Smooth muscle cell (in vitro differentiated cells): Measurements from ENCODE around the gene PCCA. TPM values are rescaled to one million over a fixed set of nuclear protein-coding genes. Genes with fewer than 3 reads are reported as not detected.

Experiments
- DNase-seq: peaks from one replicate; lab custom pipeline; 2025; ENCODE audit not compliant: unreplicated experiment; lab: John Stamatoyannopoulos, UW
- H2AFZ ChIP-seq: fragments of 200-600 bp; sonication (generic); 2 replicates; pipeline ENCODE4 v1.6.0; 2016; ENCODE audit warnings: antibody characterized with exemption, low read depth, mild to moderate bottlenecking
- H3F3A ChIP-seq: fragments of 200-600 bp; sonication (generic); 2 replicates; pipeline ENCODE4 v1.6.0; 2017; ENCODE audit warnings: antibody characterized with exemption, low read depth
- H3K27ac ChIP-seq: fragments of 200-600 bp; sonication (generic); 2 replicates; pipeline ENCODE4 v1.5.1; 2016; ENCODE audit warnings: low read depth, mild to moderate bottlenecking
- H3K27me3 ChIP-seq: fragments of 200-600 bp; sonication (generic); 2 replicates; pipeline ENCODE4 v1.6.1; 2016; ENCODE audit warnings: low read depth, mild to moderate bottlenecking
- H3K36me3 ChIP-seq: fragments of 200-600 bp; sonication (generic); 2 replicates; pipeline ENCODE4 v1.5.1; 2016; ENCODE audit warnings: low read depth
- H3K4me1 ChIP-seq: fragments of 200-600 bp; sonication (generic); 2 replicates; pipeline ENCODE4 v1.5.1; 2016; ENCODE audit warnings: low read depth
- H3K4me2 ChIP-seq: fragments of 200-600 bp; sonication (generic); 2 replicates; pipeline ENCODE4 v1.6.0; 2016; ENCODE audit warnings: mild to moderate bottlenecking
- H3K4me3 ChIP-seq: fragments of 200-600 bp; sonication (generic); 2 replicates; pipeline ENCODE4 v1.5.1; 2016; ENCODE audit warnings: mild to moderate bottlenecking
- H3K79me2 ChIP-seq: fragments of 200-600 bp; sonication (generic); 2 replicates; pipeline ENCODE4 v1.6.0; 2016; ENCODE audit warnings: low read depth, mild to moderate bottlenecking
- H3K9ac ChIP-seq: fragments of 200-600 bp; sonication (generic); 2 replicates; pipeline ENCODE4 v1.6.0; 2016; ENCODE audit warnings: low read depth
- H3K9me3 ChIP-seq: fragments of 200-600 bp; sonication (generic); replicated peaks from 2 replicates; pipeline ENCODE4 v1.5.1; 2016; ENCODE audit warnings: low read depth
- H4K20me1 ChIP-seq: fragments of 200-600 bp; sonication (generic); 2 replicates; pipeline ENCODE4 v1.6.0; 2016; ENCODE audit warnings: low read depth
- WGBS: methylation state at CpG from one replicate; pipeline ENCODE4 v1.1.7; 2016; ENCODE audit warnings: low lambda C conversion rate; 5-methylcytosine and 5-hydroxymethylcytosine counted together
- polyA plus RNA-seq: library from polyadenylated mRNA; unstranded; fragments of >200 nt; fragmentation: Nextera tagmentation; extraction: Ambion mirVana; gene quantifications from 2 replicates; pipeline ENCODE4 v1.2.1, GENCODE V29; 2016
- total RNA-seq: library from RNA; depleted of rRNA; stranded (reverse); fragments of >200 nt; gene quantifications from 2 replicates; pipeline ENCODE4 v1.2.3, GENCODE V29; 2014
- TF ChIP-seq, protein P1 (sequence below): fragments of 200-600 bp; sonication (generic); IDR thresholded peaks from 2 replicates; pipeline ENCODE4 v1.5.1; 2017; ENCODE audit warnings: borderline replicate concordance, mild to moderate bottlenecking, antibody characterized with exemption; ENCODE audit not compliant: insufficient read depth, poor library complexity, severe bottlenecking

The PCCA gene
- total and polyA plus RNA-seq, 2 experiments from 2014 or later = 19.6 to 24.7 TPM

DNA sequence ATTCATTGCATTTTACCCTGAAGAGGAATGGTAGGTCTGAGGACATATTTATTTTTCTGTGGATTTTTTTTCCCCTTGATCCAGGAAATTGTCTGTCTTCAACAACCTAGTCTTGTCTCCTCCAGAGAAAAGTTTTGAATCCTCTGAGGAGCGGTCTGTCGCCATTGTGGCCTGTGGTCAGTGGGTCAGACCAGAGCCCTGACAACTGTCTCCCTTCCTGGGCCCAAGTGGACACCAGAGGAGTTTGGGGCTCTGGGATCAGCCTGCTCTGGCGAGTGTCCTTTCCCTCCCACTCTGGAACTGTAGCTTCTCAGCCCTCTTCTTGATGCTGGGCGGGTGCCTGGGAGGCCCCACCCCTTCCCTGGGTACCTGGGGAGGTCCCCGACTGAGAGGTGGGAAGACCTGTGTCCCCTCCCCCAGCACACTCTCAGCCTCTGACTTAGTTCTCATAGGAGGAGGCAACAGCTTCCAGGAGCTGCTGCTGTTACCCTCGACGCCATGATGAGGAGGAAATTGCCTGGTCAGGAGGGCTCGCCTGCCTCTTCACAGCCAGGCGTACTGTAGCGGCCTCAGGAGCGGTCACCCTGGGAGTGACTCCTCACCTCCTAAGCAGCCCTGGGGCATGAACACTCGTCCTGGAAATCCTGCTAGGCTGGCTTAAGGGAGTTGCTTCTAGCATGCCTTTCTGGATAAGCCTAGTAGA is 389.4 kb downstream of the PCCA start:
- no peaks in the 10 kb centered on the region for H3K9me3 ChIP-seq
- peaks cover 9% of the 10 kb centered on the region for H3K4me1 ChIP-seq
- H3K4me2 ChIP-seq = no peak overlapping the region
- DNase-seq = no peak
- no peak overlapping the region for H3K9ac ChIP-seq
- H2AFZ ChIP-seq = no peak overlapping the region
- TF ChIP-seq, protein P1, sequence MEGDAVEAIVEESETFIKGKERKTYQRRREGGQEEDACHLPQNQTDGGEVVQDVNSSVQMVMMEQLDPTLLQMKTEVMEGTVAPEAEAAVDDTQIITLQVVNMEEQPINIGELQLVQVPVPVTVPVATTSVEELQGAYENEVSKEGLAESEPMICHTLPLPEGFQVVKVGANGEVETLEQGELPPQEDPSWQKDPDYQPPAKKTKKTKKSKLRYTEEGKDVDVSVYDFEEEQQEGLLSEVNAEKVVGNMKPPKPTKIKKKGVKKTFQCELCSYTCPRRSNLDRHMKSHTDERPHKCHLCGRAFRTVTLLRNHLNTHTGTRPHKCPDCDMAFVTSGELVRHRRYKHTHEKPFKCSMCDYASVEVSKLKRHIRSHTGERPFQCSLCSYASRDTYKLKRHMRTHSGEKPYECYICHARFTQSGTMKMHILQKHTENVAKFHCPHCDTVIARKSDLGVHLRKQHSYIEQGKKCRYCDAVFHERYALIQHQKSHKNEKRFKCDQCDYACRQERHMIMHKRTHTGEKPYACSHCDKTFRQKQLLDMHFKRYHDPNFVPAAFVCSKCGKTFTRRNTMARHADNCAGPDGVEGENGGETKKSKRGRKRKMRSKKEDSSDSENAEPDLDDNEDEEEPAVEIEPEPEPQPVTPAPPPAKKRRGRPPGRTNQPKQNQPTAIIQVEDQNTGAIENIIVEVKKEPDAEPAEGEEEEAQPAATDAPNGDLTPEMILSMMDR = no peak
- no peaks in the 10 kb centered on the region for H3K36me3 ChIP-seq
- H3K27me3 ChIP-seq = no peaks in the 10 kb centered on the region
- H4K20me1 ChIP-seq = no peaks in the 10 kb centered on the region
- no peak overlapping the region for H3K4me3 ChIP-seq
- 80% methylated on average over 12 of the region's 12 CpGs for WGBS
- H3F3A ChIP-seq = no peaks in the 10 kb centered on the region
- no peak overlapping the region for H3K27ac ChIP-seq
- H3K79me2 ChIP-seq = no peaks in the 10 kb centered on the region

DNA sequence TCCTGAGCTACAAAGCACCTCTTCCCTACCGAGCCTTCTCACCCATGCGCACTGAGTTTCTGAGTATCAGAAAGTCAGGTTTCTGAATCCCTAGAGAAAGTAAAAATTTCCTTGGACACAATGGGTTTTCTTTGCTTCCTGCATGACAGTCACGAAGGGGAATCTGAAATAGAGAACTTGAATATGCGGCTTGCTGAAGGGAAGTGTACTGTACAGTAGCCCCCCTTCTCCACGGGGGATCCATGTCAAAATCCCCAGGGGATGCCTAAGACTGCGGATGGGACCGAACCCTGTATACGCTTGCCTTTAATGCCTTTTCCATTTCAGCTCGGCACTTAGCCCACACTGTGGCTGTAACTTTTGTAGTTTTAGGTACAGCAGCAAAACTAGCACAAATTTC is 391.8 kb downstream of the PCCA start:
- no peak overlapping the region for H3K4me2 ChIP-seq
- no peak overlapping the region for H2AFZ ChIP-seq
- TF ChIP-seq, protein P1 = no peak
- H4K20me1 ChIP-seq = no peaks in the 10 kb centered on the region
- no peaks in the 10 kb centered on the region for H3K27me3 ChIP-seq
- 96% methylated on average over 9 of the region's 9 CpGs for WGBS
- no peaks in the 10 kb centered on the region for H3F3A ChIP-seq
- no peaks in the 10 kb centered on the region for H3K36me3 ChIP-seq
- H3K27ac ChIP-seq = no peak overlapping the region
- no peaks in the 10 kb centered on the region for H3K9me3 ChIP-seq
- no peak overlapping the region for H3K9ac ChIP-seq
- DNase-seq = no peak
- H3K4me1 ChIP-seq = no peaks in the 10 kb centered on the region
- no peak overlapping the region for H3K4me3 ChIP-seq
- no peaks in the 10 kb centered on the region for H3K79me2 ChIP-seq

DNA sequence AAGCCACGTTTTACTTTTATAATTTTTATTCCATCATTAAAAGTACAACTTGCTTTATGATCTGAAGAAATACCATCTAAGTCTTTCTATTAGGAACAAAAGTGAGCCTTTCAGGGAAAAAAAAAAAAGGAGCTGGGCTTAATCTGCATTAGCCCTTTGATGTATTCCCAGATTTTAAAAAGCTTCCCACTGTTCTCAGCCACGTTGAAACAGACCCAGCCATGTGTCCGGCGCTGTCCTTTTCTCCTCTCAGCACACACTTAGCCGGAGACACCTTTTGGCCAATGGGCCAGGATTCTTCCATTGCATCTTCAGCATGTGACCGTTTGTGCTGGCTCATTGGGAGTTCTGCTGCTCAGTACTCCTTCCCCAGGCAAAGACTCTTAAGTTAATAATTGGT is 394.2 kb downstream of the PCCA start:
- Histone ChIP-seq H3K4me2 (no peak overlapping the region), H2AFZ (no peak overlapping the region), H3K4me1 (no peaks in the 10 kb centered on the region), H3K27me3 (no peaks in the 10 kb centered on the region), H3K27ac (no peak overlapping the region), H4K20me1 (no peaks in the 10 kb centered on the region), H3K36me3 (no peaks in the 10 kb centered on the region), H3K9me3 (no peaks in the 10 kb centered on the region), H3K4me3 (no peak overlapping the region), H3K9ac (no peak overlapping the region), H3K79me2 (no peaks in the 10 kb centered on the region), H3F3A (no peaks in the 10 kb centered on the region)
- no peak for DNase-seq
- WGBS = 91% methylated on average over 6 of the region's 6 CpGs
- TF ChIP-seq, protein P1 = no peak

DNA sequence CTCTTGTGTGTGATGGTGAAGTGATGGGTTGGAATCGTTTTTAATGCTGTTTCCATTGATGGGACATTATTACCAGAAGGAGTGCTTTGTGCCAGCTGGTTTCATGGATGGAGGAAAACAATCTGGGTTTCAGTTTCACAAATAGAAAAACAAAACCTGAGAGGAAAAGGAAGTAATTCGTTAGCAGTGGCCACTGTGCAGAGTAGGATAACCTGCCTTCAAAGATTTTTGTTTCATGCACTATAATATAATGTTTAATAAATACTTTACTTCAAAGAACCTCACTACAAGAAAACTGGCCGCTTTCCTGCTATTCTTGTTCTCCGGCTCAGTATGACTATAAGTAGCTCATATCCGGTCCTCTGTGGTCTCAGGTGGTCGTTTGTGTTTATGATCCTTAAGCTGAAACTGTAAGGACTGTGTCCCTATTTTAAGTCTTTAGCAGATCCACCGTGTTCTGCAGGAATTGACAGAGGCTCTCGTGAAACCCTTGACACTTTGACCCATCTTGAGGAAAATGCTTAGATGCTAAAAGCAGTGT is 395.0 kb downstream of the PCCA start:
- no peak overlapping the region for H3K9ac ChIP-seq
- H3K36me3 ChIP-seq = no peaks in the 10 kb centered on the region
- H3K79me2 ChIP-seq = no peaks in the 10 kb centered on the region
- H3F3A ChIP-seq = no peaks in the 10 kb centered on the region
- H3K4me2 ChIP-seq = no peak overlapping the region
- TF ChIP-seq, protein P1 = no peak
- H3K9me3 ChIP-seq = no peaks in the 10 kb centered on the region
- no peaks in the 10 kb centered on the region for H4K20me1 ChIP-seq
- H3K27ac ChIP-seq = no peak overlapping the region
- H3K4me3 ChIP-seq = no peak overlapping the region
- DNase-seq = no peak
- 85% methylated on average over 8 of the region's 8 CpGs for WGBS
- no peaks in the 10 kb centered on the region for H3K4me1 ChIP-seq
- no peak overlapping the region for H2AFZ ChIP-seq
- no peaks in the 10 kb centered on the region for H3K27me3 ChIP-seq
